NCI-H82 treated with DMSO at 0.1 percent for 48 hours (cell line): ENCODE data around the gene ADAMTS17.

Experiments used
- DNase-seq: peaks from one replicate; lab custom pipeline; 2025; ENCODE audit not compliant: unreplicated experiment; lab: John Stamatoyannopoulos, UW

The ADAMTS17 gene

DNA sequence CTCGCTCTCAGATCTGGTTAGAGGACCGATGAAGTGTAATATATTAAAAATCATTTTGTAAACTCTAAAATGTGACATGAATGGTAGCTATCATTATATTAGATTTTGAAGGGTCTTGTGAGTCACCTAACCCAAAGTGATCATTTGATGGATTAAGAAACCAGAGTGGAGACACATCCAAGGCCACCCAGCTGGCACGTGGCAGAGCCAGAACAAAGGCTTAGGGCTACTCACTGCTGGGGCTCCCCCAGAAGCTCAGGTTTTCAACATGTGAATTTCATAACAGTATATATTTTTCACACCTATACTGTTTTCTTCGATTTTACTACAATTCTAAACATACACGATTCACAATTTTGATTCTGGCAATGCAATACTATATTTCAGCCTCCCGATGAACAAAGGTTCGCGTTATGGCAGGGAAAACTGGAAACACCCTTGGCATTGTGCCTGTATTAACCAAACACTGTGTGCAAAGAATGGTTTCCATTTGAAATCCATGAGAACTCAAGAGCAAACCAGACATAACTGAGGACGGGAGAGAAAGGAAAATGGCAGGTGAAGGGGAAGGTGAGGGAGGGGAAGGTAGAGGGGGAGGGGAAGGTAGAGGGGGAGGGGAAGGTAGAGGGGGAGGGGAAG, 88.9 kb downstream of the ADAMTS17 start:
- DNase-seq, result no peak

DNA sequence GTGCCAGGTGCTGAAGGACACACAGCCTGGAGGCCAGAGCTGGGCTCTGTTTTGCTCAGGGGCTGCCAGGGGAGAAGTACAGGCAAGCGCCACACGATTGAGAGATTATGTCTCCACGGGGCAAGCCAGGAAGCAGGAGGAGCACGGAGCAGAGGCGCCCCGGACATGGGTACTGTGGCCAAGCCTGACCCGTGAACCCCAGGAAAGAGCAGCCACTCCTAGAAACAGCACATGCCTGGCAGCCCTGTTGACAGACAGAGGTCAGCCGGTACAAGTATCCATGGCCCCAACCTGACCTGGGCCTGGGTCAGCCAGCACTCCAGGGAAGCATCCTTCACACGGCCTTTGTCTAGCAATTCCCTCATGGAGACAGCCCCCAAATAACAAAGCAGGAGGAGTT, 89.4 kb downstream of the ADAMTS17 start:
- DNase-seq, result no peak

DNA sequence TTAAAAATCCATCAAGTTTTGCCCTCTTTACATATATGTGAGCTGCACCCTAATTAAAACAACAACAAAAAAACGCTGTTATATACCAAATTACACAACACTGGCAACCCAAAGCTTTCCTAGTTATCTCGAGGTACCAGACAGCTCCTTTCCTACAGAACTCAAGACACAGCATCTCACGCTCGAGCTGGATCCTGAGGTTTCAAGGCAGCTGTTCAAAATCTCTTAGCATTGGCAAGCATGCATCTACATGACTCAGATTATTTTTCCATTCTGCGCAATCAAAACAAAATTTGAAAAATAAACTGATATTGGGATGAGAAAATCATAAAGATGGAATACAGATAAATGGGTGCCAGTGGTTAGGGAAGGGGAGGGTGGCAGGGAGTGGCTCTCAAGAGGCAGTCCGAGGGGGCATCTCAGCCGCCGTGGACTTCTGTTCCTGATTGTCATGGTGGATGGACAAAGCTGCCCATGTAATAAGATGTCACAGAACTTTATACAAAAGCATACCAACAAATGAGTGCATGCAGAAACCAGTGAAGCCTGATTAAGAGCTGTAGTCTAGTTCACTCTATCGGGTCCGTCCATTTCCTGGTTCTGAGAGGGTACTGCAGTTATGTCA, 91.5 kb downstream of the ADAMTS17 start:
- no peak for DNase-seq

DNA sequence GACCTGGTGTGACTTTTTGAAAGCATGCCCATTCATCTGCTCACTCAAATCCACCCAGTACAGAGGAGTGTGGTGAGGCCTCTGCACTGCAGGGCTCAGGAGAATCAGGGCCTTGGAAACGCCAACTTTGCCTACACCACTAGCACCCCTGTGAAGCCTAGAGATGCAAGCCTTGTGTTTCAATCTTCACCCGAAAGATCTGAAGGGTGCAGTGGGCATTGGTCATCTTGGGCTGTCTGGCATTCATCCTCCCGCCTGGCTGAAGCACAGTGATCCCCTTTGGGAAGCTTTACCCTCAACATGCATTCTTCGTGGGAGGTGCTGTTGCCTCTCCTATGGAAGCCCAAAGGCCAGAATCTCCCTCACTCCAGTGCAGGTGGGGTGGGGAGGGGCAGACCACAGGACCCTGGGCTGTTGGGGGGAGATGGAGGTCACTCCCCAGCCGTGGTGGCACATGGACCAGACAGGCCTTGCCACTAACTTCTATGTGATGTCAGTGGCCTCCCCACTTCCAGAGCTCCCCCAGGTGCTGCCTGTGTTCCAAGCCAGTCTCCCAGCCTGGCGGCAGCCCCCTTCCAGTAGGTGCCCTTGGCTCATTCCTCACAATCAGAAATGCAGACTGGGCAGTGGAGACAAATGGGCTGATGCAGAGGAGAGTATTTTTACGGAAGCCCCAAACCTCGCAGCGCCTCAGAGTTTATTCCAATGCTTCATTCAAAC, 92.5 kb downstream of the ADAMTS17 start:
- no peak for DNase-seq

DNA sequence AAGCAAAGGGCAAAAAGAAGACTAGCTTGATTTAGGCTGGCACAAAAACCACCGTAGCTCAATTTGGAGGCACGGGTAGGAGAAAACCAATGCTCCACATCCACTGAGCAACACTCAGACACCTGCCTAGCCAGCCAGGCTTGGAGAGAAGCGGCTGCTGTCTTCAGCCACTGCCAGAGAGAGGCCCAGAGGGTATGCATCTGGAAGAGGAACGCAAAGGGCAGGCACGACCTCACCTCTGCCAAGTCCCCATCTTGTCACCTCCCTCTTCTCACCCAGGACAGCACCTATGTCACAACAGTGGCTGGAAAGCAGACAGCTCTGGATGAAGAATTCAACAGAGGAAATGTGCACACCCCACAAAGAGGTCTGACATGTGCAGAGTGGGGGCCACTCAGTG, 93.5 kb downstream of the ADAMTS17 start:
- no peak for DNase-seq

DNA sequence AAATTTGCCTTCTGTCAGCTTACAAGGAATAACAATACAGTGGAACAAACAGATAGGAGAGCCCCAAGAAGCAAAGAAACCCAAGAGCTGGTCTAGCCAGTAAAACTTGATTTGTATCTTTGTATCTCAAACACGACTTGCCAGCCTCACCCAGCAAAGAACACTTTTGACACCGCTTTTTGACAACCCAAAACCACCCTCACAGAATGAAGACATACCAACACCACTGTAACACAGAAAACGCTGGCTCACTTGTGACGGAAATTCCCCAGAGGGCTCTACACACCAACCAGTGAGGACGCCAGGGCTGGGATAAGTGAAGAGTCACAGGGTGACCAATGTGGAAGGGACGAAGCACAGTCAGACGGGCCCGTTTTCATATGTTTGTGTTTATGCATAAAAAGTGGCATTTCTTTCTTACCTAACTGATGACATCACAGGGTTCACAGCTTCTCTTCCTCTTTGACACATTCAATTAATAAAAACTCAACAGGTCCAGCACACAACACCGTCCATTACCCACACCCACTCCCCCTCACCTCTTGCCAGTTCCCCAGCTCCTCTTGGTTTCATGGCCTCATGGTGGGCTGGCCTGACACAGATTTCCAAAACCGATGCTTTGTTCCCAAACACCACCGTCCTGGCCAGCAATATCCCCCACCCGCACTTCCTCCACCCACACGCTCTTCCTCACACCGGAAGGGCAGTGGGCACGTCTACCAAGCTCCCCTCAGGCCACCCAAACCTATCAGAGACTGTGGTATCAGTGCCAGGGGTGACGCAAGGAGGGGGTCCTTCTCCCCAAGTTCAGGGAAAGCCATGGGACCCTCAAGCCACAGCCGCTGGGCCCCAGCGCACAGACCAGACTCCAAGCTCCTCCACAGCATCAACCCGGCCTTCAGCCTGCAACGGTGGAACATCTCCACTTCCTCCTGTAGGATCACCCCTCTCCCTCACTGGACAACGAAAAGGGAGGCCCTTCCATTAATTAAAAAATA, 94.2 kb downstream of the ADAMTS17 start:
- DNase-seq, result no peak

DNA sequence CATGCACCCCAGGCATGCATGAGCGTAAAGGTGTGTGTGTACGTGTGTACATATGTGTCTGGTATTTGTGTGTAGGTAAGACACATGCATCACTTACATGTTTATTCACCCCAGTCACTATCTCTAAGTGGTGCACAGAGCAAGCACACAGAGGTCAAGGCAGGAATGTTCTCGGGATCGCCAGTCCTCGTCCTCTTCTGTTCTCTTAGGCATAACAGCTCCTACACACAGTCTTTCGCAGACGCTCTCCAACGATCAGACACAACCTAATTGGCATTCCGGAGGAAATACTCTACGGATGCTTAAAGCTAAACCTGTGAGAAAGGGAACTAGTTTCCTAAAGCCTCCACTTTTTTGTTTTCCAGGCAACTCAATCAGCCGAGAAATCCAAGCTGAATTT, 95.9 kb downstream of the ADAMTS17 start:
- no peak for DNase-seq

DNA sequence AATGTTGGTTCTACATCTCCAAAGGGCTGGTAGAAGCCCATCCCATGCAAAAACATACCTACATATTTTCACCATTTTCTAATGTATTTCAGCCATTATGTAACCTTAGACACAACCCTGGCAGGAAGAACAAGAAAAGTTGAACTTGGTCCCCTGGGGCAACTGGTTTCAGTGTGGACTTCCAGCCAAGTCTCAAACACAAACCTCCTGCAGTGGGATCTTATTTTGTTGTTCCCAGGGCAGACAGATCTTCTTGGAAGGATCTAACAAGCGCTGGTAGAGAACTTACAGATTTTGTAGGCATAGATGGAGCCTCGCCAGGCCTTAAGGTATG, 96.3 kb downstream of the ADAMTS17 start:
- DNase-seq, result no peak

DNA sequence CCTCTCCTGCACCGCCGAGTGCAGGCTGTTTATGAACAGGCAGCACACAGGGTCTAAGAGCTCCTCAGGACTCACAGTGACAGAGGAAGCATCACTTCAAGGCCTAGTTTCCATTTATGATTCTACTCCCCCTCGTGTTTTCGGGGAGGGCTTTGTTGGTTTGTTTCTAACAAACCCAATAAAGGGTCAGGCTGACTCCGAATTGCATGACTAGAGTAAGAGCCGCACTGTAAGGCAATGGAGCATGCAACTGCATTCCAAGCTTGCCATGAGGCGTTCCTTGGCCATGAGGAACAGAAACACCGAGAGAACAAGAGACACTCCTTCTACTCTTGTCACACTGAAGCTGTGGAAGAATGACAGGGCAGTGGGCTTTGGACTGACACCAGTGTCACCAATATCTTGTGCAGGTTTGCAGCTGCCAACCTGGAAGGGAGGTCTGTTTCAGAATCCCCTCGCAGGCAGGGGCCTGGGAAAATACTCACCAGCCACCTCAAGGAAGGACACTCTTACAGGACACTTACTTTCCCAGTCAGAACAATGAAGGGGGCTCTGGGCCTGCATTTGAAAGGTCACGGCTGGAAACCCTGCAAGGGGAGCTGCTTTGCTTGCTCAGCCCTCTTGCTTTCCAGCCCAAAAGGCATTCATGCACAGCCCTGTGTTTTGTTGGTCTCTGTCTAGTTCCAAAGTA, 96.8 kb downstream of the ADAMTS17 start:
- no peak for DNase-seq

DNA sequence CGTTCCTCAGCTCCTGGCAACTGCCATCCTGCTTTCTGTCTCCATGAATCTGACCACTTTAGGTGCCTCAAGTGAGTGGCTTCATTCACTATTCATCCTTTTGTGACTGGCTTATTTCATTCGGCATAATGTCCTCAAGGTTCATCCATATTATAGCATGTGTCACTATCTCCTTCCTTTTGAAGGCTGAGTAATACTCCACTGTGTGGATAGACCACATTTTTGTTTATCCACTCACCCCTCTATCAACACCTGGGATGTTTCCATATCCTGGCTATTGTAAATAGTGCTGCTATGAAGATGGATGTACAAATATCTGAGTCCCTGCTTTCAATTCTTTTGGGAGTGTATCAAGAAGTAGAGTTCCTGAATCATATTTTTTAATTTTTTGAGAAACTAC, 98.8 kb downstream of the ADAMTS17 start:
- DNase-seq, result no peak

DNA sequence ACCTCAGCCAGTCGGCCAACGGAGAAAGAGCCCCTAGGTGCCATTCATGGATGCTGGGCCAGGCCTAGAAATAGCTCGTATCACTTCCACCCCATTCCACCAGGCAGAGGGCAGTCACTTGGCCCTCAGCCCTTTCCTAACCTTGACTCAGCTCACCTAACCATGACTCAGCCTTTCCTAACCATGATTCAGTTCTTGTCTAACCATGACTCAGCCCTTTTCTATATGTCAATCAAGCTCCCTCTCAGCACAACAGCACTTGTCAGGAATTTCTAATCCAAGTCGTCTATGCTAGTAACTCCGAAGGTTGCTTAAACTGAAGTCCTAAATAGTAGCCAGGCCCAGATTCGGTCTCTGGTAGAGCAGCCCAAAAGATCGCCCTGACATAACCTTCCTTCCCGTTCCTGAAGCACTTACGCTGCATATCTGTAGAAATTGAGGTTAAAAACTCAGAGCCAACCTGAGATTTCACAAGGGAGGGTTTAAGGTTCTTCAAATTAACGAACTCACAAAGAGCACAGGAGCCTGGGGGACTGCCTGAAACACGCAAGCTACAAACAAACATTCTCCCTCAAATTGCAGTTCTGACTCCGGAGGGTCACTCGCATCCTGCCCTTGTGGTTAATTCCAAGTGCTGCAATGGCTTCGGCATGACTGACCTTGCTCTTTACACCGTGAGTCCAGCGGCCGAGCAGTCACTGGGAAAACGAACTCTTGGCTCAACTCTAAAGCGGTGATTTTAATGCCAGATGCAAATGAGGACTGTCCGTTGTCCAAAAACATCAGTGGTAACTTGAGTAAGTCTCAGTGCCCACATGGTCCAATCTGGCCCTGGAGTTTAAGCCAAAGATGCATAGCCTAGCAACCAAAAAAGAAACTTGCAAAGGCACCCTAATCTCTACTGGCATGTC, 99.9 kb downstream of the ADAMTS17 start:
- no peak for DNase-seq

DNA sequence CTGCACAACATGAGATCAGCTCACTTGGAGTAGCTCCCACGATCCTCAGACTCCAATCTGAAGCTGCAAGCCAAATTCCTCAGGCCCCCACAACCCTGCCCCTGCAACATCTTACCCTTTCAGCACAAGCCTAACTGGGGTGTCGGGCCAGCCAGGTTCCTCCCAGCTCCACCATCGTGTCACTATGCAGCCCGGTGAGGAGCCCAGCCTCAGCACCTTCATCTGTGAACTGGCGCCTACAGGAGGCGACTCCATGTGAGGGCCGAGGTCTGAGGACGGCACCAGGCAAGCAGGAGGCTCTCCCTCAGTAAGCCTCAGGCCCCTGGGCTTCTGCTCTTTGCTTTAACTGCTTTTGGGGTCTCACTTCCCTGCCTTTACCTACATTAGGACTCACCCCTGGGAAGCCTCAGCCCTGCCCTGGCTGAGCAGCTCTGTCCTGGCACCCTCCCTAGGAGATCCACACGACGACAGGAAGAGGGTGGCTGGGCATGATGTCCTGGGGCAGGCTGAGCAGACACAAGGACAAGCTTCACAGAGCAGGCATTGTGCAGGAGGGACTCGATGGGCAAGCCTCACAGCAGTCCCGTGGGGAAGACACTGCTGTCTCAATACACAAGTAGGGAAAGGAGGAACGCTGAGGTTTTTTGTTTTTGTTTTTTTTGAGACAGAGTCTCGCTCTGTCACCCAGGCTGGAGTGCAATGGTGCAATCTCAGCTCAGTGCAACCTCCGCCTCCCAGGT, 104.6 kb downstream of the ADAMTS17 start:
- DNase-seq, result no peak

DNA sequence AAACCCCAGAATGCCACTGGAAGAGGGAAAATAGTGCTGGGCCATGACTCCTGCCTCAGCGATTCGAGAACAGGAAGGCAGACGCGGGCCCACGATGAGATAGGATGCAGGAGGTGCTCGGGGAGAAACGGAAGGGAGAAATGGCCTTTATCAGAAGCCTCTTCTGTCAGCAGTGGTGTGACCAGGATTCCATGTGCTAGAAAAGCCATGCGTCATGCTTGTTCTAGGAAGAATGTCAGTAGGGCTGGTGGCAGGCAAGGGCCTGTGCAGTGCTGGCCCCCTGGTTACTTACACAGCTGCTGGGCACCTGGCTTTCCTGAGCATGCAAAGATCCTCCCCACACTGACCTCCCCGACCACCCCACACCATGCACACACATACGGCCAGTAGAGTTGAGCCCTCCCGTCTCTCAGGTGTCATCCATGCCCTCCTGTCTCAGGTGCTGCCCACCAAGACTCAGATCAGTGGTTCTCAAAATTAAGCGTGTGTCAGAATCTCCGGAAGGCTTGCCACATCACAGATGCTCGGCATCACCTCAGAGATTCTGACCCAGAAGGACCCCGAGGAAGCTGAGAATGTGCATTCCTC, 106.7 kb downstream of the ADAMTS17 start:
- DNase-seq, result no peak

DNA sequence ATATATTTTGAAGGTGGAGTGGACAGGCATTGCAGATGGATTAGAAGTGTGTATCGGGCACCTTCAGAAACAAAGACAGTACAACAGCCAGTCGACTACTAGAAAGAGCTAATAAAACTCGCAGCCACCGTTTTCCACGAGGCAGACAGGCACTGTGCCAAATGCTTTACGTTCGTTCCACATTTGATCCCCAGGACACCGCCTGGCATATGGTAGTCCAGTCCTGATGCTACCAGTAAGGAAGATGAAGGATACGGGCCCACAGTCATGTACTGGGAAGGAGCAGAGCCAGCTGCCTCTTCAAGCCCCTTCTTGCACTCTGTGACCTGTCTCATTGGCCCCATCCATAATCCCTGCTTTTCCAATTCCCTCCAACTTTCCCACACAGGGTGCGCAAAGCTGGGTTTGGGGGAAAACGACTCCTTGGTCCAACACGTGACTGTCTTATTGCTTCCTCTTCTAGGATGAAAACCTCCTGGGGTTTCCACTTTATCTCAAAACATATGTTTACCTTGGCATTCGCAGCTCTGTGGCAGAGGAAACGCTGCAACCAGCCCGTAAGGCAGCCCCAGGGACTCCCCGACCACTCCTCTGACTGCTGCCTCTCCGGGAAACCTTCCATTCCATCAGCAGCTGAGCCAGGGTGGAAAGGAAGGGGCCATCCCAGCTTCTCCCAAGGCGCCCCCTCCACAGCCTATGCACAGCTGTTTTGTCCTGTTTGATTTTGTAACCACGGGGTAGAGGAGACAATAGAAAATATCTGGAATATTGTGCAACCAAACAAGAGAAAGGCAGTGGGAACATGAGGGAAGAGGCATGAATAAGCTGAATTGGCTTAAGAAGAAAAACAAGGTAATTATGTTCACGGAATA, 107.4 kb downstream of the ADAMTS17 start:
- DNase-seq, result no peak

DNA sequence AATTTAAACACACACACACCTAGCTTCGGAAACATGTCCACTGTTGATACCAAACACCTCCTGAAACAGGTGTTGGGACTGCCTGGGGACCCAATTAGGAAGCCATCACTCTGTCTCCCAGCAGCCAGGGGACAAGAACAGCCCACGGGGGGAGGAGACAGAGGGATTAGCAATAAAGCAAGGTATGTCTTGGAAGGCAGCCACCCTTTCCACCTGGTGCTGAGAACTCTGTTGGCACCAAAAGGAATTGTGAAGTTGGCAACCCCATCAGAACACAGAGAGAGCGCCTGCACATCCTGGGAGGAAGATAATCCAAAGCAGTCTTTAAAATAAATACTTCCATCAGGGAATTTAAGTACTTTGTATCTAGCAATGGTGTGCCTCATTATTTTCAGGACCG, 111.0 kb downstream of the ADAMTS17 start:
- no peak for DNase-seq

DNA sequence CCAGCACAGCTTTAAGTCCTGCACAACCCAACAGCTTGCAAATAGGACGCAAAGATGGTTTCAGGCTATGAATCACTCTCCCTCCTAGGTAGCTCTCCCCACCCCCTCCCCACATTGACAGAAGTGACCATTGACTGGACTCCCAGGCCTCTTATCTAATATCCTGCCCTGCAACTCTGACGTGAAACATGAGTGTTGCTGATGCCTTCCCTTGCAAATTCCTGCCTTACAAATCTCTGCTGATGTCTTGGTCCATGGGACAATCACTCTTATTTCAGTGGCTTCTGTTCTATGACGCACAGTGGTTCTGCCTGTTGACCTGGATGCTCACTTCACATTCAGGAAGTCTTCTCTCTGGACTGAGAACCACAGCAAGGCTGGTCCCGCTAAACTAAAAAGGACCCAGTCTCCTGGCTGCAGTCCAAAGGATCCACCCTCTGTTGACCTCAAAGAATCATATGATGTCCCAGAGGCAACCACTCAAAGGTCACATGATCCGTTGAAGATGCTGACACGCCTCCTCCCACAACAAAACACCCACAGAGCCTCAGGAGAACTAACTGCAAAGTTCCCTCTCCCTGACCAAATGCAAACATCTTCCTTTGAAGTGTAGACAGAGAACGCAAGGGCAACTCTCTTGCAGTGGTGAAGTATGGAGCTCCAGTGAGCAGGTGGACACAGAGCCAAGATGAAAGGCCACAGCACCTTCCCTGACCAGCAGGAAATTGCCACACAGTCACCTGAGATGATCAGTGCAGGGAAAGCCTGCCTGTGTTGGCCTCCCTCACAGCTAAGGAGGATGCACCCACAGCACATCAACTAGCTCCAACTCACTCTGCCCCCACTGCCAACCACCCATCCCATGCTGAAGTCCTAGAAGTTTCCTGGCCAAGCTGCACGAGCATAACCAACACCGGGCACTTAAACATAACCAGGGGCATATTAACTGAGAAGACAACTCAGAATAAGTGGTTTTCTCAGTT, 112.3 kb downstream of the ADAMTS17 start:
- no peak for DNase-seq

DNA sequence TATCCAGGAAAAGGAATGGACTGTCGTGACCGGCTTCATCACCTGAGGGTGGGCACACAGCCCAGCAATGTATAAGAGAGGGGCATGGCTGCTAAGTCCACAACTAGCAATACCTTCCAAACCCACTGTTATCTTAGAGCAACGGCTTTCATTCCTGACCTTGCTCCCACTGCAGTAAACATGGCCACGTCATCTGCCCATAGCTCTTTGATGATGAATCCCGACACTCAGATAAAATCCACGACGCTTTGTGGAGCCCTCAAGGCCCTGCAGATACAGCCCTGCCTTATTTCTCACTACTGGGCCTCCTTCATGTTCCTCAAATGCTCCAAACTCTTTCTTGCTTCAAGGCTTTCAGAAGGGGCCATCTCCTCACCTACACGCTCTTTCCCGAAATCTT, 114.0 kb downstream of the ADAMTS17 start:
- DNase-seq, result no peak
